SK-N-MC (cell line): Measurements from ENCODE around the gene DBN1.

Experiments
- EZH2 ChIP-seq: fragments of 200-600 bp; sonication (generic); IDR thresholded peaks from one replicate; pipeline ENCODE4 v1.6.1; 2017; ENCODE audit warnings: antibody characterized with exemption
- FOXP2 ChIP-seq: optimal IDR thresholded peaks from 2 replicates; pipeline ENCODE3; 2011; ENCODE audit warnings: mild to moderate bottlenecking, moderate library complexity; ENCODE audit not compliant: insufficient read depth; ENCODE audit errors: extremely low read length, control extremely low read depth
- POLR2AphosphoS5 ChIP-seq: IDR thresholded peaks from 2 replicates; pipeline ENCODE4 v1.6.1; 2012; ENCODE audit warnings: mild to moderate bottlenecking, low read depth, low read length, borderline replicate concordance

GRCh38 chr5:177462021-177462670 is 11.3 kb downstream of the DBN1 start:
- peak; percentile 48; the same call in 1 of the 2 replicates for TF ChIP-seq POLR2AphosphoS5
- no peak for TF ChIP-seq EZH2
- no peak for TF ChIP-seq FOXP2
